ENCODE data around the gene MED13L.

DNA sequence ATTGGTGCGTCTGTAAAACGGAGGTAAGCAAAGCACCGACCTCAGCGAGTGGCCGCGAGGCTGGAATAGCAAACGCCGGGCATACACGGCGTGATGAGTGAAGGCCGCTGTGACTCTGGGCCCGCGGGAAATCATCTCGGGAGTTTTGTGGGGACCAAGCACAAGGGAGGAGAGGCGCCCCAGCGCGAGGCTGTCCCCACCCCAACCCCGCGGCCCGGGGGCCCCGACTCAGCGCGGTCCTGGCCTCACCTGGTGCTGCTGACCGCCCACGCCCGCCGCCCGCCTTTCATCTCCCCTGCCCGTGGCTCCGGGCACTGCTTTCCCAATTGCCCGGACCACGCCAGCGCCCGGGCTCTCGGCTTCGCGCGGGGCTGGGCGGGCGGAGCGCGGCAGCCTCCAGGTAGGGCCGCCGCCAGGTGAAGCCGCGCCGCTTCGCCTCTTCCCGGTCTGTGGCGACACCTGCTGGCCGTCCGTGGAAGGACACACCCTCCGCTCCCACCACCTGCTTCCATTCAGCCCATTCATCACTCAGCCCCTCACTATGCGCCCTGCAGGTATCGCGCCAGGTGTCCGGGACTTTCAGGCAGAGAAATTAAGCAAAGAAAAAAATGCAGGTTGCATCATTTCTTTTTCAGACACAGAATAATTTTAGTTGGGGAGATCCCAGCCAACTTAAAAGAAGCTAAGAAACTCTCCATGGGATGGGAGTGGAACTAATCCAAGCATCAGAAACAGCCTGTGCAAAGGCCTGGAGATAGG is 360.4 kb downstream of the MED13L start:
- TF ChIP-seq EZH2 (IDR thresholded peaks at IDR 0.05; ENCODE audit: insufficient read depth, poor library complexity, severe bottlenecking) (no peak), EZH2phosphoT487 (IDR thresholded peaks at IDR 0.05; ENCODE audit: insufficient read depth, low read depth) (no peak)
